ENCODE measurements around the gene ERF. TPM values are rescaled to one million over a fixed set of nuclear protein-coding genes. Genes with fewer than 3 reads are reported as not detected.

The ERF gene
- total and polyA plus RNA-seq, 10 of the 15 experiments (the other 5 are each of a cell fraction or from before 2014, with no cell fraction given): 0.02 to 51.8 (median 14.4) TPM

- 91% methylated on average over 10 of the region's 14 CpGs for WGBS (ENCODE audit: insufficient coverage, insufficient replicate concordance, low lambda C conversion rate, missing lambda C conversion rate)
- DNase-seq (ENCODE audit: low read depth, low spot score) (no peak), ATAC-seq (no peak), FAIRE-seq (no peak)
- in situ Hi-C loops (cut with MboI): no loop called here
- no TSS peak for BruUV-seq (replicated peaks)
- Histone ChIP-seq H2AFZ (ENCODE audit: control insufficient read depth, low read depth, low read length) (no peak overlapping the region), H3K36me3 (ENCODE audit: control insufficient read depth in 2 of 2, insufficient read depth in 2 of 2, low read length in 1 of 2) (peaks cover 25 to 27% of the 10 kb centered on the region in 2 experiments), H3K27ac (ENCODE audit: control insufficient read depth, insufficient read depth) (no peak overlapping the region), H3K9me3 (replicated peaks; ENCODE audit: control insufficient read depth, insufficient read depth, low read length) (no peaks in the 10 kb centered on the region), H3K9ac (ENCODE audit: control insufficient read depth, insufficient read depth, low read length) (no peak overlapping the region), H3K4me1 (ENCODE audit: control insufficient read depth, insufficient read depth, low read length) (no peaks in the 10 kb centered on the region; the same call in 1 of the 2 replicates), H3K27me3 (replicated peaks in 1 of 2; ENCODE audit: control insufficient read depth in 2 of 2, insufficient read depth in 2 of 2, low read length in 1 of 2) (no peaks in the 10 kb centered on the region), H3K79me2 (ENCODE audit: control insufficient read depth, insufficient read depth, low read length) (no peaks in the 10 kb centered on the region), H4K20me1 (ENCODE audit: control insufficient read depth, insufficient read depth) (no peaks in the 10 kb centered on the region), H3K4me3 (no peak overlapping the region), H3K4me2 (ENCODE audit: control insufficient read depth, insufficient read depth) (no peak overlapping the region)
- ChIA-PET POLR2A (no interaction called here), RAD21 (ENCODE audit: unreplicated experiment) (no interaction called here), CTCF (interaction anchor here (0.9 to 1.0 kb wide), 2 partner anchors 160 to 184 kb away, joined by 3 to 4 read pairs; partner anchors contain the start of gene POU2F2), SMC1A (ENCODE audit: uncharacterized antibody, unreplicated experiment) (no interaction called here)
- TF ChIP-seq NRF1 (conservative IDR thresholded peaks at IDR 0.05; ENCODE audit: low read depth, low read length): no peak
- 0 out of 2 replicates have a peak, but pooled peaks have one; percentile 20 for TF ChIP-seq POLR2A (IDR thresholded peaks at IDR 0.05; ENCODE audit: low read depth, low read length)
- intact Hi-C loops (cut with micrococcal nuclease; ENCODE audit: unreplicated experiment): no loop called here
Measured at GRCh38 chr19:42292963-42293362, 38.0 kb upstream of the ERF start.

GRCh38 chr19:42292042-42292960 is 37.4 kb upstream of the ERF start:
- Histone ChIP-seq H3K36me3 (ENCODE audit: control insufficient read depth in 2 of 2, insufficient read depth in 2 of 2, low read length in 1 of 2) (peaks cover 26 to 33% of the 10 kb centered on the region in 2 experiments), H3K9me3 (replicated peaks; ENCODE audit: control insufficient read depth, insufficient read depth, low read length) (no peaks in the 10 kb centered on the region), H3K4me3 (no peak overlapping the region), H2AFZ (ENCODE audit: control insufficient read depth, low read depth, low read length) (no peak overlapping the region), H3K9ac (ENCODE audit: control insufficient read depth, insufficient read depth, low read length) (no peak overlapping the region), H3K27me3 (replicated peaks in 1 of 2; ENCODE audit: control insufficient read depth in 2 of 2, insufficient read depth in 2 of 2, low read length in 1 of 2) (no peaks in the 10 kb centered on the region), H3K4me1 (ENCODE audit: control insufficient read depth, insufficient read depth, low read length) (no peaks in the 10 kb centered on the region; the same call in 1 of the 2 replicates), H4K20me1 (ENCODE audit: control insufficient read depth, insufficient read depth) (no peaks in the 10 kb centered on the region), H3K79me2 (ENCODE audit: control insufficient read depth, insufficient read depth, low read length) (no peaks in the 10 kb centered on the region), H3K27ac (ENCODE audit: control insufficient read depth, insufficient read depth) (no peak overlapping the region), H3K4me2 (ENCODE audit: control insufficient read depth, insufficient read depth) (no peak overlapping the region)
- 91% methylated on average over 26 of the region's 27 CpGs for WGBS (ENCODE audit: insufficient coverage, insufficient replicate concordance, low lambda C conversion rate, missing lambda C conversion rate)
- BruUV-seq (replicated peaks): no TSS peak
- in situ Hi-C loops (cut with MboI) (no loop called here), intact Hi-C loops (cut with micrococcal nuclease; ENCODE audit: unreplicated experiment) (no loop called here)
- ChIA-PET CTCF (interaction anchor here (0.9 kb wide), 1 partner anchor 45 kb away, joined by 3 read pairs; no protein-coding TSS in a partner anchor), POLR2A (interaction anchor here (0.5 kb wide), 1 partner anchor 12 kb away, joined by 6 read pairs; no protein-coding TSS in a partner anchor), RAD21 (ENCODE audit: unreplicated experiment) (no interaction called here), SMC1A (ENCODE audit: uncharacterized antibody, unreplicated experiment) (no interaction called here)
- no peak for ATAC-seq
- FAIRE-seq: no peak
- no peak for DNase-seq (ENCODE audit: low read depth, low spot score)
- no peak for TF ChIP-seq BCL11A (IDR thresholded peaks at IDR 0.05; ENCODE audit: low read depth, low read length)
- TF ChIP-seq ZSCAN29 (IDR thresholded peaks at IDR 0.05): no peak
- TF ChIP-seq IKZF2 (IDR thresholded peaks at IDR 0.05): no peak
- no peak for TF ChIP-seq SUPT20H (IDR thresholded peaks at IDR 0.05; ENCODE audit: borderline replicate concordance, control insufficient read depth, low read depth, low read length)
- TF ChIP-seq PAX8 (IDR thresholded peaks at IDR 0.05): no peak
- no peak for TF ChIP-seq RUNX3 (IDR thresholded peaks at IDR 0.05; ENCODE audit: low read length)
- TF ChIP-seq POLR2A (IDR thresholded peaks at IDR 0.05; ENCODE audit: low read depth, low read length): no peak; the same call in 1 of the 2 replicates
- no peak for TF ChIP-seq EZH2 (IDR thresholded peaks at IDR 0.05; ENCODE audit: borderline replicate concordance, control insufficient read depth, low read depth, low read length)
- no peak for TF ChIP-seq FOS (IDR thresholded peaks at IDR 0.05; ENCODE audit: borderline replicate concordance, extremely low read depth, insufficient read length)
- no peak for TF ChIP-seq IKZF1 (conservative IDR thresholded peaks at IDR 0.05)
- no peak for TF ChIP-seq IRF3 (IDR thresholded peaks at IDR 0.05)
- no peak for TF ChIP-seq DPF2 (IDR thresholded peaks at IDR 0.05)
- no peak for TF ChIP-seq RELA (IDR thresholded peaks at IDR 0.05; ENCODE audit: borderline replicate concordance, partially characterized antibody)
- TF ChIP-seq TARDBP (IDR thresholded peaks at IDR 0.05; ENCODE audit: borderline replicate concordance): no peak
